HG03103 (cell line): ENCODE measurements around the gene ALX4.

ENCODE experiments used
- ATAC-seq: cut with Tn5 transposase; IDR thresholded peaks from one replicate; pipeline ENCODE4 v1.9.1; 2021; ENCODE audit warnings: low read depth; ENCODE audit not compliant: unreplicated experiment

Gene ALX4

GRCh38 chr11:44217432-44217831 is 92.5 kb downstream of the ALX4 start:
- no peak for ATAC-seq

- no peak for ATAC-seq
Measured at GRCh38 chr11:44213148-44213547, 96.8 kb downstream of the ALX4 start.

- ATAC-seq = no peak
Measured at GRCh38 chr11:44212128-44212527, 97.8 kb downstream of the ALX4 start.
